K562 (cell line): ENCODE data around the gene TMC5.

Experiments used
- CBFA2T2 ChIP-seq: fragments of 450-650 bp; conservative IDR thresholded peaks from 2 replicates; pipeline ENCODE4 v1.6.1; 2017; ENCODE audit warnings: mild to moderate bottlenecking
- TF ChIP-seq, protein P1 (sequence below), 3 experiments: IDR thresholded peaks in 2 of 3; conservative IDR thresholded peaks in 1 of 3; 2 replicates each; pipeline ENCODE4 v1.5.1; 2011 to 2012; ENCODE audit warnings: low read length in 3 of 3, mild to moderate bottlenecking in 3 of 3, control low read depth in 2 of 3, improper control_type of control experiment in 1 of 3, inconsistent platforms in 1 of 3, low read depth in 1 of 3, mixed read lengths in 1 of 3, moderate library complexity in 1 of 3; ENCODE audit not compliant: insufficient read depth in 2 of 3

DNA sequence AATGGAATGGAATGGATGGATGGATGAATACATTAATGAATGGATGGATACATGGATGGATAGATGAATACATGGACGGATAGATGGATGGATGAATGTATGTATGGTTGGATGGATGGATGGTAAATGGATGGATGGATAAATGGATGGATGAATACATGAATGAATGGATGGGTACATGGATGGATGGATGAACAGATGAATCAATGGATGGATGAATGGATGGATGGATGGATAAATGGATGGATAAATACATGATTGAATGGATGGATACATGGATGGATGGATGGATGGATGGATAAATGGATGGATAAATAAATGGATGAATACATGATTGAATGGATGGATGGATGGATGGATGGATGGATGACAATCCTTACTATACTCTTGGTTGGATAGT is 26.0 kb downstream of the TMC5 start:
- TF ChIP-seq, protein P1, sequence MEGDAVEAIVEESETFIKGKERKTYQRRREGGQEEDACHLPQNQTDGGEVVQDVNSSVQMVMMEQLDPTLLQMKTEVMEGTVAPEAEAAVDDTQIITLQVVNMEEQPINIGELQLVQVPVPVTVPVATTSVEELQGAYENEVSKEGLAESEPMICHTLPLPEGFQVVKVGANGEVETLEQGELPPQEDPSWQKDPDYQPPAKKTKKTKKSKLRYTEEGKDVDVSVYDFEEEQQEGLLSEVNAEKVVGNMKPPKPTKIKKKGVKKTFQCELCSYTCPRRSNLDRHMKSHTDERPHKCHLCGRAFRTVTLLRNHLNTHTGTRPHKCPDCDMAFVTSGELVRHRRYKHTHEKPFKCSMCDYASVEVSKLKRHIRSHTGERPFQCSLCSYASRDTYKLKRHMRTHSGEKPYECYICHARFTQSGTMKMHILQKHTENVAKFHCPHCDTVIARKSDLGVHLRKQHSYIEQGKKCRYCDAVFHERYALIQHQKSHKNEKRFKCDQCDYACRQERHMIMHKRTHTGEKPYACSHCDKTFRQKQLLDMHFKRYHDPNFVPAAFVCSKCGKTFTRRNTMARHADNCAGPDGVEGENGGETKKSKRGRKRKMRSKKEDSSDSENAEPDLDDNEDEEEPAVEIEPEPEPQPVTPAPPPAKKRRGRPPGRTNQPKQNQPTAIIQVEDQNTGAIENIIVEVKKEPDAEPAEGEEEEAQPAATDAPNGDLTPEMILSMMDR (IDR thresholded peaks at IDR 0.05 in 2 of 3, conservative IDR thresholded peaks at IDR 0.05 in 1 of 3; ENCODE audit: insufficient read depth in 2 of 3, low read depth in 1 of 3, low read length in 3 of 3), result no peak
- no peak for TF ChIP-seq CBFA2T2
